Stimulated activated CD8-positive, alpha-beta memory T cell treated with anti-CD3 and anti-CD28 coated beads, Interleukin-4, amount 100 ng/mL, for 48 hours (primary cell): ENCODE results near the gene CCNC.
"Not testable (repeated sequence)": the region's sequence is repeated elsewhere in the genome, so short reads cannot be mapped to it uniquely, and the experiment has no call there.

Experiments used
- DNase-seq: peaks from one replicate; pipeline ENCODE4 v3.0.0-alpha.2; 2020

CCNC gene

GRCh38 chr6:99602520-99603420 is 34.3 kb upstream of the CCNC start:
- peak; percentile 29 for DNase-seq

- DNase-seq, result not testable (repeated sequence)
Measured at GRCh38 chr6:99594696-99595095, 26.2 kb upstream of the CCNC start.

GRCh38 chr6:99592900-99593299 is 24.4 kb upstream of the CCNC start:
- no peak for DNase-seq

- DNase-seq, result no peak
Measured at GRCh38 chr6:99591673-99592364, 23.4 kb upstream of the CCNC start.

GRCh38 chr6:99590728-99591672 is 22.5 kb upstream of the CCNC start:
- DNase-seq, result peak; percentile 26

GRCh38 chr6:99589907-99590493 is 21.5 kb upstream of the CCNC start:
- no peak for DNase-seq

- DNase-seq, result peak; percentile 26
Measured at GRCh38 chr6:99589290-99589672, 20.8 kb upstream of the CCNC start.

GRCh38 chr6:99588618-99589289 is 20.3 kb upstream of the CCNC start:
- DNase-seq, result peak; percentile 78

GRCh38 chr6:99587792-99588191 is 19.3 kb upstream of the CCNC start:
- DNase-seq, result no peak

GRCh38 chr6:99579781-99580180 is 11.3 kb upstream of the CCNC start:
- no peak for DNase-seq

GRCh38 chr6:99575544-99576227 is 7.2 kb upstream of the CCNC start:
- no peak for DNase-seq

GRCh38 chr6:99573980-99574617 is 5.6 kb upstream of the CCNC start:
- no peak for DNase-seq

- no peak for DNase-seq
Measured at GRCh38 chr6:99563056-99563723, 5.3 kb downstream of the CCNC start.

- no peak for DNase-seq
Measured at GRCh38 chr6:99560668-99561067, 7.8 kb downstream of the CCNC start.

GRCh38 chr6:99559057-99559456 is 9.4 kb downstream of the CCNC start:
- DNase-seq, result no peak

GRCh38 chr6:99553888-99554287 is 14.6 kb downstream of the CCNC start:
- no peak for DNase-seq

GRCh38 chr6:99550046-99550748 is 18.3 kb downstream of the CCNC start:
- DNase-seq, result no peak

- no peak for DNase-seq
Measured at GRCh38 chr6:99548706-99549105, 19.8 kb downstream of the CCNC start.

- no peak for DNase-seq
Measured at GRCh38 chr6:99547526-99547925, 20.9 kb downstream of the CCNC start.

- DNase-seq, result no peak
Measured at GRCh38 chr6:99545442-99545841, 23.0 kb downstream of the CCNC start.
